H1 (cell line): ENCODE results near the gene ZNF791. TPM values are rescaled to one million over a fixed set of nuclear protein-coding genes. Genes with fewer than 3 reads are reported as not detected.
"Not testable (repeated sequence)": the region's sequence is repeated elsewhere in the genome, so short reads cannot be mapped to it uniquely, and the experiment has no call there.

Experiments used
- CTCF ChIA-PET: fragments of 300-600 bp; sonication (Branson Sonifier 250); formaldehyde crosslinking; loops from one replicate; lab custom pipeline; 2021; ENCODE audit not compliant: partially characterized antibody; lab: Charles Lee
- POLR2A ChIA-PET: fragments of 300-600 bp; sonication (Branson Sonifier 250); formaldehyde crosslinking; loops from one replicate; lab custom pipeline; 2021; ENCODE audit warnings: inconsistent platforms; ENCODE audit not compliant: partially characterized antibody; lab: Charles Lee
- DNase-seq, 2 experiments: peaks; one replicate each; pipeline versions ENCODE4 v3.0.0 to v3.0.0-alpha.2; 2010 to 2022; ENCODE audit warnings: low spot score in 2 of 2, low read depth in 1 of 2, mixed read lengths in 1 of 2
- FAIRE-seq: peaks from 2 replicates; lab custom pipeline; 2011; peaks lifted over from hg19 to GRCh38; lab: Jason Lieb, UNC
- H2AFZ ChIP-seq: 2 replicates; pipeline ENCODE4 v1.8.1; 2012; ENCODE audit warnings: low read length, inconsistent platforms
- H2AK5ac ChIP-seq: 2 replicates; pipeline ENCODE4 v1.6.1; 2013; ENCODE audit warnings: low read depth, low read length
- H2BK120ac ChIP-seq: replicated peaks from 2 replicates; pipeline ENCODE3; 2013; ENCODE audit warnings: low read depth, low read length, inconsistent platforms
- H2BK12ac ChIP-seq: 2 replicates; pipeline ENCODE4 v1.6.1; 2013; ENCODE audit warnings: low read depth, low read length
- H2BK15ac ChIP-seq: 2 replicates; pipeline ENCODE4 v1.6.1; 2013; ENCODE audit warnings: low read length
- H2BK20ac ChIP-seq: 2 replicates; pipeline ENCODE4 v1.6.1; 2013; ENCODE audit warnings: low read length
- H2BK5ac ChIP-seq: 2 replicates; pipeline ENCODE4 v1.6.1; 2013; ENCODE audit warnings: low read depth, low read length
- H3K14ac ChIP-seq: 2 replicates; pipeline ENCODE4 v1.6.1; 2013; ENCODE audit warnings: inconsistent platforms; ENCODE audit not compliant: insufficient read length
- H3K18ac ChIP-seq: 2 replicates; pipeline ENCODE4 v1.6.1; 2013; ENCODE audit warnings: low read length; ENCODE audit errors: extremely low read depth
- H3K23ac ChIP-seq: 2 replicates; pipeline ENCODE4 v1.6.1; 2013; ENCODE audit warnings: inconsistent platforms; ENCODE audit not compliant: insufficient read length
- H3K23me2 ChIP-seq: 2 replicates; pipeline ENCODE4 v1.6.1; 2013; ENCODE audit warnings: low read depth, low read length
- H3K27ac ChIP-seq: 2 replicates; pipeline ENCODE4 v1.6.1; 2011; ENCODE audit warnings: low read depth, low read length, inconsistent platforms
- H3K27me3 ChIP-seq, 4 experiments: replicated peaks in 1 of 4; 1 replicate in 1 of 4; 2 replicates in 3 of 4; pipeline versions ENCODE4 v1.6.1 to v1.8.1; 2011 to 2013; ENCODE audit warnings: low read length in 3 of 4, mild to moderate bottlenecking in 3 of 4, inconsistent platforms in 2 of 4, mixed read lengths in 2 of 4, moderate library complexity in 1 of 4; ENCODE audit not compliant: control insufficient read depth in 3 of 4, insufficient read depth in 3 of 4; ENCODE audit errors: extremely low read depth in 1 of 4
- H3K36me3 ChIP-seq, 4 experiments: 2 replicates each; pipeline versions ENCODE4 v1.6.1 to v1.8.1; 2011 to 2013; ENCODE audit warnings: mild to moderate bottlenecking in 4 of 4, low read length in 3 of 4, moderate library complexity in 2 of 4, control low read depth in 1 of 4, inconsistent platforms in 1 of 4; ENCODE audit not compliant: insufficient read depth in 4 of 4, control insufficient read depth in 2 of 4
- H3K4ac ChIP-seq: replicated peaks from 2 replicates; pipeline ENCODE3; 2013; ENCODE audit warnings: low read length, low read depth, mixed read lengths, inconsistent platforms; ENCODE audit not compliant: insufficient read length
- H3K4me1 ChIP-seq, 4 experiments: replicated peaks in 1 of 4; 1 replicate in 1 of 4; 2 replicates in 3 of 4; pipeline versions ENCODE4 v1.6.1 to v1.8.1; 2011 to 2013; ENCODE audit warnings: low read length in 3 of 4, inconsistent platforms in 2 of 4, mixed read lengths in 1 of 4; ENCODE audit not compliant: insufficient read depth in 4 of 4, control insufficient read depth in 3 of 4
- H3K4me2 ChIP-seq, 2 experiments: 2 replicates each; pipeline versions ENCODE4 v1.6.1 to v1.8.1; 2011 to 2013; ENCODE audit warnings: low read depth in 2 of 2, low read length in 2 of 2, control low read depth in 1 of 2, inconsistent platforms in 1 of 2, mild to moderate bottlenecking in 1 of 2; ENCODE audit not compliant: insufficient read depth in 1 of 2
- H3K4me3 ChIP-seq, 4 experiments: fragments of 200-600, 300-600 bp in 1 of 4; sonication (generic), shearing (Covaris generic), sonication (Bioruptor Twin) in 1 of 4; 2 replicates each; pipeline versions ENCODE4 v1.5.1 to v1.8.1; 2011 to 2016; ENCODE audit warnings: low read length in 4 of 4, low read depth in 3 of 4, control low read depth in 2 of 4, inconsistent platforms in 2 of 4, mild to moderate bottlenecking in 2 of 4, mixed read lengths in 1 of 4, moderate library complexity in 1 of 4; ENCODE audit not compliant: insufficient read depth in 2 of 4; ENCODE audit errors: extremely low read depth in 1 of 4
- H3K56ac ChIP-seq: replicated peaks from 2 replicates; pipeline ENCODE3; 2013; ENCODE audit warnings: low read depth, mild to moderate bottlenecking, mixed read lengths, low read length, inconsistent platforms; ENCODE audit not compliant: insufficient read length
- H3K79me1 ChIP-seq: 2 replicates; pipeline ENCODE4 v1.6.1; 2013; ENCODE audit warnings: low read depth, low read length, control low read depth
- H3K79me2 ChIP-seq, 2 experiments: 2 replicates each; pipeline versions ENCODE4 v1.6.1 to v1.8.1; 2012 to 2013; ENCODE audit warnings: low read length in 2 of 2, mild to moderate bottlenecking in 2 of 2, inconsistent platforms in 1 of 2; ENCODE audit not compliant: insufficient read depth in 2 of 2, control insufficient read depth in 1 of 2
- H3K9ac ChIP-seq, 4 experiments: replicated peaks in 1 of 4; 1 replicate in 1 of 4; 2 replicates in 3 of 4; pipeline versions ENCODE4 v1.6.1 to v1.8.1; 2011 to 2013; ENCODE audit warnings: low read depth in 3 of 4, low read length in 3 of 4, control low read depth in 2 of 4, mild to moderate bottlenecking in 2 of 4, moderate library complexity in 2 of 4, inconsistent platforms in 1 of 4; ENCODE audit errors: extremely low read depth in 1 of 4
- H3K9me3 ChIP-seq, 2 experiments: 2 replicates each; pipeline versions ENCODE4 v1.6.1 to v1.8.1; 2012 to 2013; ENCODE audit warnings: mild to moderate bottlenecking in 2 of 2, moderate library complexity in 2 of 2, control low read depth in 1 of 2, inconsistent platforms in 1 of 2, low read depth in 1 of 2, low read length in 1 of 2, mixed read lengths in 1 of 2; ENCODE audit not compliant: insufficient read depth in 2 of 2
- H4K20me1 ChIP-seq, 2 experiments: replicated peaks in 1 of 2; 2 replicates each; pipeline versions ENCODE3 to v1.8.1; 2011 to 2013; ENCODE audit warnings: inconsistent platforms in 2 of 2, low read length in 2 of 2, mild to moderate bottlenecking in 1 of 2; ENCODE audit not compliant: insufficient read depth in 2 of 2, control insufficient read depth in 1 of 2
- H4K5ac ChIP-seq: 2 replicates; pipeline ENCODE4 v1.6.1; 2013; ENCODE audit warnings: low read length, low read depth, mixed read lengths, inconsistent platforms; ENCODE audit not compliant: insufficient read length
- H4K8ac ChIP-seq: 2 replicates; pipeline ENCODE4 v1.8.0; 2013; ENCODE audit warnings: mild to moderate bottlenecking, moderate library complexity, low read length, inconsistent platforms; ENCODE audit not compliant: insufficient read depth; ENCODE audit errors: extremely low read depth
- H4K91ac ChIP-seq: replicated peaks from 2 replicates; pipeline ENCODE3; 2013; ENCODE audit warnings: low read length, mixed read lengths, inconsistent platforms; ENCODE audit not compliant: insufficient read length
- WGBS, 2 experiments: shearing (Covaris generic) in 1 of 2; methylation state at CpG; one replicate each; pipeline versions ENCODE4 v1.1.6 to v1.1.7; 2013 to 2015; ENCODE audit warnings: low lambda C conversion rate in 2 of 2, mixed read lengths in 2 of 2, inconsistent platforms in 1 of 2, low coverage in 1 of 2, missing lambda C conversion rate in 1 of 2; ENCODE audit not compliant: insufficient replicate concordance in 2 of 2, insufficient coverage in 1 of 2, insufficient read length in 1 of 2; ENCODE audit errors: extremely low coverage in 1 of 2, missing lambda C conversion rate in 1 of 2; 5-methylcytosine and 5-hydroxymethylcytosine counted together
- polyA plus RNA-seq, 7 experiments: library from polyadenylated mRNA; depleted of rRNA in 3 of 7; stranded (reverse) in 5 of 7; unstranded in 2 of 7; fragments of >200 nt in 5 of 7; fragments of 200-250 nt in 2 of 7; gene quantifications; 1 replicate in 5 of 7; 2 replicates in 1 of 7; 4 replicates in 1 of 7; pipeline versions ENCODE4 v1.2.1 to v1.2.3, GENCODE V29; 2011 to 2013; ENCODE audit warnings: missing spikeins in 2 of 7, mixed read lengths in 2 of 7
- total RNA-seq: library from RNA; stranded (reverse); fragmentation: NEBNext Ultra II Directional; extraction: Animal tissue kit (Norgen Biotek cat#: 25700); gene quantifications from 2 replicates; pipeline ENCODE4 v1.2.1, GENCODE V29; 2021

Gene ZNF791
- total and polyA plus RNA-seq, 2 of the 8 experiments (the other 6 are each of a cell fraction or from before 2014, with no cell fraction given), result 4.1 to 18.6 TPM

DNA sequence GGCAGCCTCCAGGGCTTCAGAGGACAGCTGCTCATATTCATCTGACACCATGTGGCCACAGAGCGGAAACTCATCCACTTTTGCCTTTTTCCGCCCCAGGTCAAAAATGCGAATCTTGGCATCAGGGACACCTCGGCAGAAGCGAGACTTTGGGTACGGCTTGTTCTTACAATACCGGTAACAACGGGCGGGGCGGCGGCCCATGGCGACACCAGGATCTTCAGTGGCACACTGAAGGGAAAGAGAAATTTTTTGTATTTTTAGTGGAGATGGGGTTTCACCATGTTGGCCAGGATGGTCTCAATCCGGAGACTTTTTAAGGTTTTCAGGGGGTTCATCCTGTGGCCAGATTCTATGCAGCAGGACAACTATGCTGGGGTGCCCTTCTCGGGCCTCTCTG, 33.0 kb downstream of the ZNF791 start:
- CTCF ChIA-PET, H3K4ac ChIP-seq, H3K9me3 ChIP-seq, H3K4me1 ChIP-seq, H3K79me2 ChIP-seq, H2BK20ac ChIP-seq, H4K8ac ChIP-seq, H3K27me3 ChIP-seq, H3K4me2 ChIP-seq, H3K79me1 ChIP-seq, H4K20me1 ChIP-seq, H3K27ac ChIP-seq, H3K23me2 ChIP-seq, H2BK12ac ChIP-seq, H4K91ac ChIP-seq, POLR2A ChIA-PET, H4K5ac ChIP-seq, H2BK15ac ChIP-seq, H2AFZ ChIP-seq, H3K36me3 ChIP-seq, H2BK120ac ChIP-seq, H3K9ac ChIP-seq, H3K18ac ChIP-seq, H3K56ac ChIP-seq, H3K23ac ChIP-seq, H2AK5ac ChIP-seq, H2BK5ac ChIP-seq, H3K4me3 ChIP-seq, H3K14ac ChIP-seq, DNase-seq, FAIRE-seq: not testable (repeated sequence)
- 97% methylated on average over 14 of the region's 14 CpGs; no CpG with 5 or more reads in 1 of the 2 experiments for WGBS, 2 experiments
